Measurements from ENCODE around the gene PPP2R5C. TPM values are rescaled to one million over a fixed set of nuclear protein-coding genes. Genes with fewer than 3 reads are reported as not detected.

The PPP2R5C gene
- total and polyA plus RNA-seq, 2 of the 8 experiments (the other 6 are each of a cell fraction or from before 2014, with no cell fraction given): 49.6 to 95.9 TPM

DNA sequence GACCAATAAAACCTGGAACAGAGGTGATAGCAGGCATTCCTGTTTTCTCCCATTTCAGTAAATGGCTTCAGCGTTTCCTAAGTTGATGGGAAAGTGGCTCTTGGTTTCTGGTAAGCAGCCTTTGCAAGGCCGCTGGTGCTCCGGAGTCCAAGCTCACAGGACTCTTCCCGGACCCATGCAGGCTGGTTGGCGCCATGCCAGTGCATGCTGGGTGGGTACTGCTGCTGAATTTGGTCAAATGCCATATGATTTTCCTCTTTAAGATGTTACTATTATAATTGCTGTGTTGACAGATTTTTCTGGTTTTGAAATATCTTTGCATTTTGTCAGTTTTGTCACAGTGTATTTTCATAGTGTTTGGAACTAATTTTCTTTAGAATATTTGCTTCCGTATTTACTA, 27.7 kb downstream of the PPP2R5C start:
- peaks cover 0 to 2% of the 10 kb centered on the region in 2 experiments for H4K20me1 ChIP-seq (replicated peaks in 1 of 2; ENCODE audit: control insufficient read depth in 1 of 2, insufficient read depth in 2 of 2, low read length in 2 of 2)
- ChIA-PET POLR2A (ENCODE audit: partially characterized antibody) (interaction anchor here (0.9 kb wide), 1 partner anchor 9 kb away, joined by 3 read pairs; no protein-coding TSS in a partner anchor), CTCF (ENCODE audit: partially characterized antibody) (interaction anchor here (0.7 to 1.3 kb wide), 3 partner anchors 13 to 27 kb away, joined by 3 to 4 read pairs (median 3); no protein-coding TSS in a partner anchor)
- H3K18ac ChIP-seq (ENCODE audit: extremely low read depth, low read length): no peak overlapping the region
- H2BK20ac ChIP-seq (ENCODE audit: low read length): no peak overlapping the region
- H3K4me3 ChIP-seq (ENCODE audit: extremely low read depth in 1 of 4, insufficient read depth in 2 of 4, low read depth in 3 of 4, low read length in 4 of 4): no peak overlapping the region
- no peaks in the 10 kb centered on the region for H3K36me3 ChIP-seq (ENCODE audit: control insufficient read depth in 2 of 4, insufficient read depth in 4 of 4, low read length in 3 of 4)
- DNase-seq (ENCODE audit: low read depth in 1 of 2, low spot score in 2 of 2): no peak
- H3K79me1 ChIP-seq (ENCODE audit: low read depth, low read length): no peaks in the 10 kb centered on the region
- no peaks in the 10 kb centered on the region for H3K79me2 ChIP-seq (ENCODE audit: control insufficient read depth in 1 of 2, insufficient read depth in 2 of 2, low read length in 2 of 2)
- H2AK5ac ChIP-seq (ENCODE audit: low read depth, low read length): no peak overlapping the region
- H3K4me1 ChIP-seq (replicated peaks in 1 of 4; ENCODE audit: control insufficient read depth in 3 of 4, insufficient read depth in 4 of 4, low read length in 3 of 4): no peaks in the 10 kb centered on the region
- no peak overlapping the region for H4K5ac ChIP-seq (ENCODE audit: insufficient read length, low read depth, low read length)
- no peaks in the 10 kb centered on the region for H3K9me3 ChIP-seq (ENCODE audit: insufficient read depth in 2 of 2, low read depth in 1 of 2, low read length in 1 of 2)
- H3K27ac ChIP-seq (ENCODE audit: low read depth, low read length): no peak overlapping the region
- FAIRE-seq: no peak
- H3K4ac ChIP-seq (replicated peaks; ENCODE audit: insufficient read length, low read depth, low read length): no peak overlapping the region
- H3K23me2 ChIP-seq (ENCODE audit: low read depth, low read length): no peaks in the 10 kb centered on the region
- H4K91ac ChIP-seq (replicated peaks; ENCODE audit: insufficient read length, low read length): no peak overlapping the region
- H2BK5ac ChIP-seq (ENCODE audit: low read depth, low read length): no peak overlapping the region
- no peak overlapping the region for H2AFZ ChIP-seq (ENCODE audit: low read length)
- H2BK15ac ChIP-seq (ENCODE audit: low read length): no peak overlapping the region
- no peaks in the 10 kb centered on the region; a peak in 1 of 7 replicates for H3K27me3 ChIP-seq (replicated peaks in 1 of 4; ENCODE audit: control insufficient read depth in 3 of 4, extremely low read depth in 1 of 4, insufficient read depth in 3 of 4, low read length in 3 of 4)
- no peak overlapping the region for H2BK120ac ChIP-seq (replicated peaks; ENCODE audit: low read depth, low read length)
- no peak overlapping the region for H2BK12ac ChIP-seq (ENCODE audit: low read depth, low read length)
- H3K14ac ChIP-seq (ENCODE audit: insufficient read length): no peak overlapping the region
- H4K8ac ChIP-seq (ENCODE audit: extremely low read depth, insufficient read depth, low read length): no peak overlapping the region
- no peak overlapping the region for H3K23ac ChIP-seq (ENCODE audit: insufficient read length)
- H3K56ac ChIP-seq (replicated peaks; ENCODE audit: insufficient read length, low read depth, low read length): no peak overlapping the region
- 89% methylated on average over 6 of the region's 6 CpGs; no CpG with 5 or more reads in 1 of the 2 experiments for WGBS, 2 experiments (ENCODE audit: extremely low coverage in 1 of 2, insufficient coverage in 1 of 2, insufficient read length in 1 of 2, insufficient replicate concordance in 2 of 2, low coverage in 1 of 2, low lambda C conversion rate in 2 of 2, missing lambda C conversion rate in 1 of 2)
- no peak overlapping the region for H3K4me2 ChIP-seq (ENCODE audit: insufficient read depth in 1 of 2, low read depth in 2 of 2, low read length in 2 of 2)
- H3K9ac ChIP-seq (replicated peaks in 1 of 4; ENCODE audit: extremely low read depth in 1 of 4, low read depth in 3 of 4, low read length in 3 of 4): no peak overlapping the region
- TF ChIP-seq CREB1 (IDR thresholded peaks at IDR 0.05): no peak
- no peak for TF ChIP-seq RAD21 (IDR thresholded peaks at IDR 0.05 in 1 of 2, conservative IDR thresholded peaks at IDR 0.05 in 1 of 2; ENCODE audit: low read depth in 2 of 2, low read length in 2 of 2)
- TF ChIP-seq GTF2F1 (IDR thresholded peaks at IDR 0.05; ENCODE audit: borderline replicate concordance, low read depth, low read length): no peak
- TF ChIP-seq TAF7 (optimal IDR thresholded peaks at IDR 0.05; ENCODE audit: borderline replicate concordance, low read depth, low read length): no peak
- TF ChIP-seq, protein P1, sequence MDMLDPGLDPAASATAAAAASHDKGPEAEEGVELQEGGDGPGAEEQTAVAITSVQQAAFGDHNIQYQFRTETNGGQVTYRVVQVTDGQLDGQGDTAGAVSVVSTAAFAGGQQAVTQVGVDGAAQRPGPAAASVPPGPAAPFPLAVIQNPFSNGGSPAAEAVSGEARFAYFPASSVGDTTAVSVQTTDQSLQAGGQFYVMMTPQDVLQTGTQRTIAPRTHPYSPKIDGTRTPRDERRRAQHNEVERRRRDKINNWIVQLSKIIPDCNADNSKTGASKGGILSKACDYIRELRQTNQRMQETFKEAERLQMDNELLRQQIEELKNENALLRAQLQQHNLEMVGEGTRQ (IDR thresholded peaks at IDR 0.05; ENCODE audit: low read length): no peak
- no peak for TF ChIP-seq ASH2L (IDR thresholded peaks at IDR 0.05; ENCODE audit: low read length)
